SU-DHL-6 (cell line): ENCODE data around the gene KLHL17.

Experiments
- H2AFZ ChIP-seq: fragments of 200-600 bp; sonication (generic); 2 replicates; pipeline ENCODE4 v1.6.1; 2014; ENCODE audit warnings: low read depth, mild to moderate bottlenecking, moderate library complexity, mixed read lengths, antibody characterized with exemption, low read length; ENCODE audit not compliant: severe bottlenecking
- H3F3A ChIP-seq: fragments of 200-600 bp; shearing (Covaris generic); 2 replicates; pipeline ENCODE4 v1.6.0; 2016; ENCODE audit warnings: antibody characterized with exemption, mild to moderate bottlenecking; ENCODE audit not compliant: insufficient read depth
- H3K27ac ChIP-seq: fragments of 200-600 bp; sonication (generic); 2 replicates; pipeline ENCODE4 v1.5.1; 2016; ENCODE audit warnings: low read depth, mild to moderate bottlenecking, low read length, moderate library complexity, mixed read lengths
- H3K27me3 ChIP-seq: fragments of 200-600 bp; sonication (generic), shearing (Covaris generic); 2 replicates; pipeline ENCODE4 v1.6.0; 2014; ENCODE audit warnings: mild to moderate bottlenecking, low read length
- H3K36me3 ChIP-seq: fragments of 200-600 bp; sonication (generic); 2 replicates; pipeline ENCODE4 v1.6.1; 2014; ENCODE audit warnings: mild to moderate bottlenecking, low read length, mixed read lengths
- H3K4me2 ChIP-seq: fragments of 300-600, 200-600 bp; shearing (Covaris generic), sonication (generic); 2 replicates; pipeline ENCODE4 v1.6.0; 2014; ENCODE audit warnings: low read length, low read depth, mild to moderate bottlenecking; ENCODE audit not compliant: poor library complexity, severe bottlenecking
- H3K4me3 ChIP-seq: fragments of 200-600 bp; sonication (generic); 2 replicates; pipeline ENCODE4 v1.5.1; 2014; ENCODE audit warnings: antibody characterized with exemption, low read length, mild to moderate bottlenecking, mixed read lengths; ENCODE audit not compliant: insufficient read depth, poor library complexity, severe bottlenecking
- H3K79me2 ChIP-seq: fragments of 200-600 bp; sonication (generic); 2 replicates; pipeline ENCODE4 v1.6.1; 2014; ENCODE audit warnings: mild to moderate bottlenecking, low read length, moderate library complexity; ENCODE audit not compliant: insufficient read depth
- H3K9ac ChIP-seq: fragments of 200-600 bp; sonication (generic); 2 replicates; pipeline ENCODE4 v1.7.0; 2014; ENCODE audit warnings: mild to moderate bottlenecking, low read length
- H3K9me2 ChIP-seq: fragments of 200-600 bp; sonication (generic); replicated peaks from 2 replicates; pipeline ENCODE4 v1.6.1; 2014; ENCODE audit warnings: low read length; ENCODE audit not compliant: insufficient read depth
- H3K9me3 ChIP-seq: fragments of 200-600 bp; sonication (generic); 2 replicates; pipeline ENCODE4 v1.6.1; 2014; ENCODE audit warnings: low read length, mixed read lengths; ENCODE audit not compliant: insufficient read depth
- H4K20me1 ChIP-seq: fragments of 200-600 bp; sonication (generic); 2 replicates; pipeline ENCODE4 v1.6.1; 2014; ENCODE audit warnings: low read depth, mild to moderate bottlenecking, antibody characterized with exemption, low read length, moderate library complexity, mixed read lengths
- CTCF ChIP-seq: fragments of 200-600 bp; sonication (generic); IDR thresholded peaks from one replicate; pipeline ENCODE4 v1.5.1; 2017; ENCODE audit warnings: antibody characterized with exemption, mild to moderate bottlenecking, low read length, moderate library complexity; ENCODE audit not compliant: insufficient read depth, poor library complexity, severe bottlenecking
- EZH2phosphoT487 ChIP-seq: fragments of 200-600 bp; sonication (generic), shearing (Covaris generic); conservative IDR thresholded peaks from 2 replicates; pipeline ENCODE4 v1.6.1; 2018; ENCODE audit warnings: mild to moderate bottlenecking, antibody characterized with exemption, low read length, moderate library complexity, mixed read lengths

KLHL17 gene

GRCh38 chr1:966135-966703 is 5.8 kb downstream of the KLHL17 start, which contains the start of gene PLEKHN1:
Gene PLEKHN1 (plus strand): TSS chr1:966482. CDS start chr1:966532, 50 bp downstream.
- Histone ChIP-seq H4K20me1 (no peaks in the 10 kb centered on the region), H3K9me2 (no peaks in the 10 kb centered on the region), H3K27ac (no peak within 1 kb of the TSS), H3K36me3 (no peaks in the 10 kb centered on the region), H3F3A (no peaks in the 10 kb centered on the region), H3K27me3 (no peaks in the 10 kb centered on the region), H3K9me3 (no peaks in the 10 kb centered on the region), H3K4me2 (peak within 1 kb of the TSS; percentile 52), H3K4me3 (peak within 1 kb of the TSS; percentile 39), H3K79me2 (no peaks in the 10 kb centered on the region), H2AFZ (no peak within 1 kb of the TSS), H3K9ac (0 out of 2 replicates have a peak within 1 kb of the TSS, but pooled peaks have one; percentile 1)
- TF ChIP-seq CTCF: no peak
- TF ChIP-seq EZH2phosphoT487: no peak

- H3K27ac ChIP-seq: no peak overlapping the region
- no peaks in the 10 kb centered on the region for H3K79me2 ChIP-seq
- H2AFZ ChIP-seq: no peak overlapping the region
- H4K20me1 ChIP-seq: no peaks in the 10 kb centered on the region
- no peaks in the 10 kb centered on the region for H3K27me3 ChIP-seq
- H3F3A ChIP-seq: no peaks in the 10 kb centered on the region
- H3K36me3 ChIP-seq: no peaks in the 10 kb centered on the region
- peak overlapping the region; percentile 39 for H3K4me3 ChIP-seq
- 0 out of 2 replicates have a peak overlapping the region, but pooled peaks have one; percentile 1 for H3K9ac ChIP-seq
- TF ChIP-seq CTCF: no peak
- TF ChIP-seq EZH2phosphoT487: no peak
- H3K4me2 ChIP-seq: peak overlapping the region; percentile 52
- H3K9me3 ChIP-seq: no peaks in the 10 kb centered on the region
- no peaks in the 10 kb centered on the region for H3K9me2 ChIP-seq
Observed at GRCh38 chr1:966704-967300, 6.4 kb downstream of the KLHL17 start.

GRCh38 chr1:967466-968343 is 7.3 kb downstream of the KLHL17 start:
- Histone ChIP-seq H3K9ac (no peak overlapping the region), H3K27me3 (no peaks in the 10 kb centered on the region), H3K9me2 (no peaks in the 10 kb centered on the region), H3K4me2 (no peak overlapping the region), H3K79me2 (no peaks in the 10 kb centered on the region), H2AFZ (no peak overlapping the region), H3K27ac (no peak overlapping the region), H3K9me3 (no peaks in the 10 kb centered on the region), H3K36me3 (no peaks in the 10 kb centered on the region), H3F3A (no peaks in the 10 kb centered on the region), H3K4me3 (no peak overlapping the region), H4K20me1 (no peaks in the 10 kb centered on the region)
- TF ChIP-seq EZH2phosphoT487 (no peak), CTCF (no peak)
